ENCODE measurements around the gene LPAR6.

LPAR6 gene

GRCh38 chr13:48369988-48370387 lies 42.9 kb downstream of the LPAR6 start:
- no peak for DNase-seq (ENCODE audit: low read depth)

All from stimulated activated CD8-positive, alpha-beta memory T cell treated with anti-CD3 and anti-CD28 coated beads, Interleukin-15, amount 100 ng/mL, for 1 hour (primary cell).